SK-N-SH treated with all-trans-retinoic acid at 6 μM for 48 hours (cell line): Measurements from ENCODE around the gene GLIS1.

Experiments used
- GLIS3 ChIP-seq: fragments of 250-450 bp; sonication (Bioruptor Pico); IDR thresholded peaks from 2 replicates; pipeline ENCODE4 v1.5.0; 2020; ENCODE audit warnings: mild to moderate bottlenecking, moderate library complexity
- ZFP30 ChIP-seq: fragments of 450-650 bp; formaldehyde crosslinking; IDR thresholded peaks from 2 replicates; pipeline ENCODE4 v1.5.0; 2022; ENCODE audit warnings: mild to moderate bottlenecking, moderate library complexity
- TF ChIP-seq, protein P1 (sequence below): fragments of 250-450 bp; sonication (Bioruptor Pico); IDR thresholded peaks from 2 replicates; pipeline ENCODE4 v1.5.1; 2021; ENCODE audit warnings: mild to moderate bottlenecking, moderate library complexity

DNA sequence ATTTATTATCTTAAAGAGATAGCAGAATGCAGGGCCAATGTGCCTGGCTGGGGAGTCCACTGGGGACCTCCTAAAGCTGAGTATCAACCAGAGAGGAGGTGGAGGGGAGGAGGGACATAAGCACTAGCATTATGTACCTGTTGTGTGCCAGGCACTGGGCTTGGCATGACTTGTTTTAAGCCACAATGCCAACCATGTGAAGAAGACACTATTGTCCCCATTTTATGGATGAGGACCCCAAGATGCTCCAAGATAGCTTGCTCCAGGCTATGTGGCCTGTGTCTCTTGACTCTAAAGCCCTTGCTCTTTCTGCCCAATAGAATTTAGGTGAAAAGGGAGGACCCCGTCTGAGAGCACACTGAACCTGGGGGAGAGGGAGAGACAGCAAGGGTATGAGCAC lies 111.3 kb downstream of the GLIS1 start:
- TF ChIP-seq GLIS3 (CRISPR knock-in tag) = no peak
- no peak for TF ChIP-seq ZFP30 (CRISPR knock-in tag)
- TF ChIP-seq, protein P1, sequence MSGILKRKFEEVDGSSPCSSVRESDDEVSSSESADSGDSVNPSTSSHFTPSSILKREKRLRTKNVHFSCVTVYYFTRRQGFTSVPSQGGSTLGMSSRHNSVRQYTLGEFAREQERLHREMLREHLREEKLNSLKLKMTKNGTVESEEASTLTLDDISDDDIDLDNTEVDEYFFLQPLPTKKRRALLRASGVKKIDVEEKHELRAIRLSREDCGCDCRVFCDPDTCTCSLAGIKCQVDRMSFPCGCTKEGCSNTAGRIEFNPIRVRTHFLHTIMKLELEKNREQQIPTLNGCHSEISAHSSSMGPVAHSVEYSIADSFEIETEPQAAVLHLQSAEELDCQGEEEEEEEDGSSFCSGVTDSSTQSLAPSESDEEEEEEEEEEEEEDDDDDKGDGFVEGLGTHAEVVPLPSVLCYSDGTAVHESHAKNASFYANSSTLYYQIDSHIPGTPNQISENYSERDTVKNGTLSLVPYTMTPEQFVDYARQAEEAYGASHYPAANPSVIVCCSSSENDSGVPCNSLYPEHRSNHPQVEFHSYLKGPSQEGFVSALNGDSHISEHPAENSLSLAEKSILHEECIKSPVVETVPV = no peak
